Left lobe of liver (tissue), 2 donors: ENCODE results near the gene RCBTB2. TPM values are rescaled to one million over a fixed set of nuclear protein-coding genes. Genes with fewer than 3 reads are reported as not detected.

Experiments
- ATAC-seq: fragments of 200-7000 bp; cut with Tn5 transposase; one replicate; pipeline ENCODE4 v1.9.1; 2020; ENCODE audit warnings: mild to moderate bottlenecking, moderate library complexity
- DNase-seq: peaks from one replicate; pipeline ENCODE4 v3.0.0-alpha.2; 2020; ENCODE audit warnings: low spot score
- total RNA-seq: library from RNA; stranded (reverse); gene quantifications from one replicate; pipeline ENCODE4 v1.2.1, GENCODE V29; 2021
- donor health status: DM: no; HTN: no; CAD: no; lungs with moderate emphysema.
- donor health status: DM: no; HTN: yes; CAD: no.

Gene RCBTB2
- total RNA-seq, 1 donor from 2014 or later, result 3.5 TPM

DNA sequence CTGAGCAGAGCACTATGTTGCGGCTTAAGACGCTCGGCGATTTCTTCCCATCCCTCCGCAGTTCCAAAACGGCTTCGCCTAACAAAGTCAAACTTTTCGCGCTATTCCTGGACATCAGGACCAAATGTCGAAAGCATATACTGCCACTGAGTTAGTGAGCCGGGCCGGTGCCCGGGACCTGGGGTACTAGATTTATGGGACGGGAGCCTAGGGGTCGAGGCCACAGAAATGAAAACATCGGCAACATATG lies 699 bp downstream of the RCBTB2 start:
- DNase-seq, result no peak

DNA sequence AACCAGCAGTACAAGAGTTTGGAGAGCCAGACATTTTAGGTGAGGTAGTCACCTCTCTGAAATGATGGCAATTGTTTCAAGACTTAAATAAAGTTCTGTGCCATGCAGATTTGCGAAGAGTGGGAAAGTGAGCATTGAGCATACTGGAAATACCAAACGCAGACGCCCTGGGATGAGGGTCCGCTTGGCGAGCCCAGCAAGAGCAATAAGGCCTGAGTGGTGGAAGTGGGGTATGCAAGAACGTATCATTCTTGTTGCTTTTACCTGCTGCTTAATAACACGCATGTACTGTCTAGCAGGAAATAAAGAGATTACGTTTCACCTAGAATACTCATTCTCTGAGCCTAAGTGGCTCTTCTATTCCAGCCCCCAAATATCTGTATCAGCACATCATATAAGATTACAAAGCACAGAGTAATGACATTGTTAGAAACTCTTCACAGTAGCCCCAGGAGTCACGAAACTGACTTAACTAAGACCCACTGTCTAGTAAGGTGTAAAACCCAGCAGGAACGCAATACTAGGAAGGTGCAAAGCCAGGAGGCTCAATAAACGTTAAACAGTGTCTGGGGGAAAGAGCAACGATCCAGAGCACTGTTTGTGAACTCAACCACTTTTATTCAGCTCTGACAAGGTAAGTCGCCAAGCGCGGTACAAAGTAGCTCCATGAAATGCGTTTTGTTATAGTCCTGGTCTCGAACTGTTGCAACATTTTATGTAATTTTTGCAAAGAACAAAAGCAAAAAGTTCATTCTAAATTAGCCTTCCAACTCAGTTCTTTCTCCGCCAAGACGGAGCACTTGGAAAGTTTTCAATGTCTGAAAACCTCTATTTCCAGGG lies 1.2 kb downstream of the RCBTB2 start:
- ATAC-seq (peak; percentile 32), DNase-seq (no peak)

More for the DNA sequence above, 699 bp downstream of the RCBTB2 start:
- ATAC-seq, result peak; percentile 54

DNA sequence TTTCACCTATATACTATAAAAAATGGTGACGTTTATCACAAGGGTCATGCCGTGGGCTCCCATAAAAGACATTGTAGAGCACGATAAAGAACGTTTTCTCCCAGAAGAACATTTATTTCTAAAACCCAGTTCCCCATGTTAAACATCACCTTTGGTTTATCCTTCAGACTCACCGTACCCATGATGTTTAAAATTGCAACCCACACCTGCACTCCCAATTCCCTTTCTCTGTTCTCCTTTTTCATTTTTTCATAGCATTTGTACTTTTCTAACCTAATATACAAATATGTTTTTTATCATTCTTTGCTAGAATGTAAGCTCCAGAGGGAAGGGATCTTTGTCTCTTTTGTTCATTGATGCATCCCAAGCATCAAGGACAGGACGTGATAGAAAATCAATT lies 2.0 kb downstream of the RCBTB2 start:
- no peak for ATAC-seq
- DNase-seq, result no peak

- ATAC-seq (no peak), DNase-seq (no peak)
These were observed 4.2 kb downstream of the RCBTB2 start for GRCh38 chr13:48528720-48529119.

DNA sequence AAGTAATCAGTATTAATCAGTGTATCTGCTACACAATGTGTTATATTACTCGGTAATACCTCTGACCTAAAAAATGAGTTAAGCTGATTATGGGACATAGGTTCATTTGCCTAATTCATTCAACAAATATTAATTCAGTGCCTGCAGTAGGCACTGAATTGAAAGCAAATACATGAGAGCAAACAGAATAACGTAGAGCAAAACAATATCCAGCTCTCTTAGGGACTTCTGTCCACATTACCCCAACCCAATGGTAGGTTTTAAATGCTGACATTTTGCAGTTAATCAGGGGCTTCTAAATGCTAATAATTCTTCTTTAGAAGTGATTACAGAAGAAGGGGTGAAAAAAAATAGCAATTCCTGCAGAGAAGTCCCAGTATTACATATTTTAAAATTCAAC lies 4.9 kb downstream of the RCBTB2 start:
- DNase-seq (no peak), ATAC-seq (no peak)

DNA sequence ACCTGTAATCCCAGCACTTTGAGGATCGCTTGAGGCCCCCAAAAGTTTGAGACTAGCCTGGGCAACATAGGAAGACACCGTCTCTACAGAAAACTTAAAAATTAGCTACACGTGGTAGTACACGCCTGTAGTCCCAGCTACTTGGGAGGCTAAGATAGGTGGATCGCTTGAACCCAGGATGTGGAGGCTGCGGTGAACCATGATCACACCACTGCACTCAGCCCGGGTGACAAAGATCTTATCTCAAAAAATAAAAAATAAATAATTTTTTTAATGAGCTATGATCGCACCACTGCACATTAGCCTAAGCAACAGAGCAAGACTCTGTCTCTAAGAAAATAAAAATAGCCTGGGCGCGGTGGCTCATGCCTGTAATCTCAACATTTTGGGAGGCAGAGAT lies 6.6 kb downstream of the RCBTB2 start:
- no peak for ATAC-seq
- no peak for DNase-seq

DNA sequence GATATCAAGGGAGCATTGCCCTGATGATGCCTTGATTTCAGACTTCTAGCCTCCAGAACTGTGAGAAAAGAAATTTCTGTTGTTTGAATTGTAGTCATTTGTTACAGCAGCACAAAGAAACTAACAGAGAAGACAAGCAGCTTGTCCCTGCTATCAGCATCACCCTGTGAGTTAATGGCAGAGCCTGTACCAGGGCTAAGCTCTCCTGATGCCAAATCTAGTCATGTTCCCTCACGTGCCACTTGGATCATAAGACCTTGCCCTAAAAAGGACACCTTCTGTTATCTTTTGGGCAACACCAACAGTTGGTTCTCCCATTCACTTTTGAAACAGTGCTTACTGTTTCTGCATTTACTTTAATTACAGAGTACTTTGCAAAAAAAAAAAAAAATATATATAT lies 14.8 kb downstream of the RCBTB2 start:
- DNase-seq (no peak), ATAC-seq (no peak)

- DNase-seq, result no peak
- ATAC-seq, result no peak
These were observed 17.1 kb downstream of the RCBTB2 start for GRCh38 chr13:48515732-48516131.

DNA sequence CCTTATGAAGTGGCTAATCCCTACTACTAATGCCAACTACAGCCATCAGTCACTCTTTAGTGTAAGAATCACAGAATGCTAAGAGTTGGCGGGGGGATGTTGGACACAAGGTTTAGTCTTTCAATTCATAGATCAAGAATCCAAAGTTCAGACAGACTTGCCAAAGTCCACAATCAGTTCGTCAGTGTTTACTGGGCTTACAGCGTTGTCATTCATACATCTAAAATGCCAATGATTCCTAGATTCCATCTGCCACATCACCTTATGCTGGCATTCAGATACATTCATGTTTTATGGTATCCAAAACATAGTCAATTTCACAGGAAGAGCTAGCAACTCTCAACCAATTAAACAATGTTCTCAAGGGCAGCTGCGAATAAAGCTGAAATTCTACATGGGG lies 18.1 kb downstream of the RCBTB2 start:
- DNase-seq, result no peak
- peak; percentile 67 for ATAC-seq

- DNase-seq (no peak), ATAC-seq (no peak)
These were observed 21.2 kb downstream of the RCBTB2 start for GRCh38 chr13:48511621-48512230.

GRCh38 chr13:48510698-48511097 lies 22.2 kb downstream of the RCBTB2 start:
- no peak for ATAC-seq
- DNase-seq, result no peak

- DNase-seq (no peak), ATAC-seq (no peak)
These were observed 24.9 kb downstream of the RCBTB2 start for GRCh38 chr13:48508011-48508410.

- DNase-seq (no peak), ATAC-seq (no peak)
These were observed 25.9 kb downstream of the RCBTB2 start for GRCh38 chr13:48507021-48507420.

- DNase-seq, result no peak
- ATAC-seq, result peak; percentile 42
These were observed 26.7 kb downstream of the RCBTB2 start for GRCh38 chr13:48506092-48506701.

DNA sequence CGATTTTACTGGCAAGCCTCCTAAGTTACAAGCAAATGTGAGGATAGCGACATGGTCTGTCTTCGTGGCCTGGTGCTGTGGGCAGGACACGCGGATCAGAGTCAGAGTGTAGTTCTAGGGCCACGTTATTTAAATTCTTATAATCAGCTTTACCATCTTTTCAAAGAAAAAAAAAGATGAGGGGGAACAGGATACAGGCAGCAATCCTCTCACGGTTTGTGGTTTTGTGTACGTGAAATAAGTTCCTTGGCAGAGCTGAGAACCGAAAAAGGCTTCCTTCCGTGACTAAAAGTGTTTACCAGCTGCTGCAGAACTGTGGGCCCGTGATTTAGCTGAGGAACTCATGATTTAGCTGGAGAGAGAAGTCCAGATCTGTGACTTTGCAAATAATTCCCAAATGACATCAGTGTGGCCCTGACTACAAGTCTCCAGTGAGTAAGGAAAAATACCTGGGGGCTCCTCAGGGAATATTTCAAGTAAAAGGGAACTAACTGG lies 27.2 kb downstream of the RCBTB2 start:
- no peak for DNase-seq
- ATAC-seq, result peak; percentile 36

DNA sequence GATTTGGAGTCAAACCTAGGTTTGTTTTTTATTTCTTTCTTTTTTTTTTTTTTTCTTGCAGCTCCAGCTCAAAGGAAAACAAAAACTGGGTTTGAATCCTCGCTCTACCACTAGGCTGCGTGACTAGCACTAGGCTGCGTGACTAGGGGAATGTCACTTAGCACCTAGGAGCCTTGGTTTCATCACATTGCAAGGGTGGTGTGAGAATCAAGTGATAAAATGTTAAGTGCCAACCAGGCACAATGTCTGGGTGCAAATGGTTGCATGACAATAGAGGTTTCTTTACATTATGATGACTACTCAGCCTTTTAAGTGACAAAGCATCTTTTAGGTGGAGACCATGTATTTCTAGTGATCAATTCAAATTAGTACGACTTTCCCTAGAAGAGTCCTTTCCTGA lies 27.9 kb downstream of the RCBTB2 start:
- ATAC-seq (no peak), DNase-seq (no peak)

DNA sequence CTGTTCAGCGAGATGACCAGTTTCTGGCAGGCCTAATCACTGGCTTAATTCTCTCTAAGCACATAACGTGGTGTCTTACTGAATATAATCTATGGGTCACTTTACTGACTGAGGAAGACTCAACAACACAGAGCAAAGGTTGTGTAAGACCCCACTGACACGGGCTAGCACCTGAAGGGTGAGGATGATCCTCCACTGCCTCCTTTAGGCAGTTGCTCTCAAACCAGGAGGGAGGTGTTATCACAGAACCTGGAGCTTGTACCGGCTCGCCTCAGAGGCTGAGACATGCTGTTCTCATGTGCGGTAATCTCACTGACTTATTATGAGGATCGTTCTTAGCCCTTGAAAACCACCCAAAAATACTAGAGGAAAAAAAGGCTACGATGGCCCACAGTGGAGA lies 28.3 kb downstream of the RCBTB2 start:
- DNase-seq, result no peak
- no peak for ATAC-seq

DNA sequence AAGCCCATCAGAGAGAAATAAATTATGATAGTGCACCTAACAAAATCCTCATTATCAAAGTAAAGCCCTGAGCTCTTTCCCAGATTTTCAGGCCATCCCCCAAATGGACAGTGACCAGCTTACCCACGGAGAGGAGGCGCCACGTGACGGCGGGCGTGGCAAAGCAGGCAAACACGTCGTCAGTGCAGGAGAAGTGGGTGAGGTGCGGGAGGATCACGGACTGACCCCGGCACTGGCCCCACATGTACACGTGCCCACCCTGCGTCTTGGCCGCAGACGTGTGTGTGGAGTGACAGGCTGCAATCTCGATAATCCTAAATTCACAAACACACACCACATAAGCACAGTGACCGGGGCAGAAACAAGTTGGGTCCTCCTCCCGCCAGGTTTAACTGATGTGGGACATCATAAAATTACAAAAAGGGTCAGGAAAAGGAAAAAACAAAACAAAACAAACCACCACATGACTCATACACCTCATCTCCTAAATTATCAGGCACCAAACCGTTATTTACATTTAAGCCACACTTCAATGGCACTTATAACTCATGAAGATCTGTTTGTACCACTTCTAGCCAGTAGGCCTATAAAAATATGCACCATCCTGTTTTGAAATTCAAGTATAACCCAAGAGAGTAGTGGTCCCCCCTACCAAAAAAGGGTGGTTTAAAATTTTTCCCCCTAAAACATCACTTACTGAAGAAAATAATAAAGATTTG lies 30.1 kb downstream of the RCBTB2 start:
- no peak for ATAC-seq

GRCh38 chr13:48501705-48502104 lies 31.2 kb downstream of the RCBTB2 start:
- ATAC-seq, result no peak

More for the DNA sequence above, 30.1 kb downstream of the RCBTB2 start:
- DNase-seq, result no peak

GRCh38 chr13:48500652-48501197 lies 32.2 kb downstream of the RCBTB2 start:
- no peak for DNase-seq
- peak; percentile 46 for ATAC-seq

More at GRCh38 chr13:48501705-48502104, 31.2 kb downstream of the RCBTB2 start:
- DNase-seq, result no peak

DNA sequence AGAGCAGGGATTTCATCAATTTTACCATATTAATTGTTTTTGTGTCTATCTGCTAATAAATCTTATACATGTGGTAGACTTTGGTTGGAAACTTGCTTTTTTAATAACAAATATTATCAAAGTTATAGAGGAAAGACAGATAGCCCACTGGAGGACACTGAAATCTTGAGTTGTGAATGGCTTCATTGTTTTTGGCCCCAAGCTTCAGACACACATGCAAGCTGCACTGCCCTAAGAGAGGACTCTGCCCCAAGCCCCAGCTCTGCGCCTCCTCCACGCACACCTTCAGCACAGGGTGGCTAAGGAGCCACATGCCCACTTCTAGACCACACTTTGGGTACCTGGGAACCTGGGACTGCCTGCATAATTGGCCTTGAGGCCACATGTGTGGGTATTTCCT lies 35.2 kb downstream of the RCBTB2 start:
- no peak for DNase-seq
- ATAC-seq, result no peak
